GM15510 (cell line): ENCODE results near the gene ATXN7L3.

Experiments
- POLR2A ChIP-seq: IDR thresholded peaks from 3 replicates; pipeline ENCODE4 v1.6.1; 2011; ENCODE audit warnings: borderline replicate concordance; ENCODE audit not compliant: insufficient read length; ENCODE audit errors: extremely low read depth

The ATXN7L3 gene

DNA sequence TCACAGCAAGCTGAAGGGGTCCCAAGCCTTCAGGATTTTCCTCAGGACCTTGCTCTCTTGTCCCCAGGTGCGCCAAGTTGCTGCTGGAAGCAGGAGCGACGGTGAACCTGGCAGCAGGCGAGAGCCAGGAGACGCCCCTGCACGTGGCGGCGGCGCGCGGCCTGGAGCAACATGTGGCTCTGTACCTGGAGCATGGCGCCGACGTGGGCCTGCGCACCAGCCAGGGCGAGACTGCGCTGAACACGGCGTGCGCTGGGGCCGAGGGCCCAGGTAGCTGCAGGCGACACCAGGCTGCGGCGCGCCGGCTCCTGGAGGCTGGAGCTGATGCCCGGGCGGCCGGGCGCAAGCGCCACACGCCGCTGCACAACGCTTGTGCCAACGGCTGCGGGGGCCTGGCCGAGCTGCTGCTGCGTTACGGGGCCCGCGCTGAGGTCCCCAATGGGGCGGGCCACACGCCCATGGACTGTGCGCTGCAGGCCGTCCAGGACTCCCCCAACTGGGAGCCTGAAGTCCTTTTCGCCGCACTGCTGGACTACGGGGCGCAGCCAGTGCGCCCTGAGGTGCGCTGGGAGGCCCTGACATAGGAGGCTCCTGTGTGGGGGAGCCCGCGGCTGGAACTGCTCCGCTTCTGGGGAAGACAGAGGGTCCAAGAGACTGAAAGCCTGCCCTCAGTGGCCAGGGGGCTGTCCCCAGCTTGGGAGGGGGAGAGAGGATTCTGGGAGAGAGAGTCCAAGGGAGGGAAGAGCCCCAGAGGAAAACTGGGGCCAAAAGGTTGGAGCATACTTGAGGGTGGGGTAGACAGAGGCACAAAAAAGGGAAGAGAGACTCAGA is 22.8 kb downstream of the ATXN7L3 start:
- no peak for TF ChIP-seq POLR2A

GRCh38 chr17:44176257-44176656 is 23.4 kb downstream of the ATXN7L3 start:
- TF ChIP-seq POLR2A, result no peak

- TF ChIP-seq POLR2A, result no peak
These were observed 25.3 kb downstream of the ATXN7L3 start for GRCh38 chr17:44174427-44174826.

GRCh38 chr17:44171931-44172455 is 27.7 kb downstream of the ATXN7L3 start:
- TF ChIP-seq POLR2A, result no peak

DNA sequence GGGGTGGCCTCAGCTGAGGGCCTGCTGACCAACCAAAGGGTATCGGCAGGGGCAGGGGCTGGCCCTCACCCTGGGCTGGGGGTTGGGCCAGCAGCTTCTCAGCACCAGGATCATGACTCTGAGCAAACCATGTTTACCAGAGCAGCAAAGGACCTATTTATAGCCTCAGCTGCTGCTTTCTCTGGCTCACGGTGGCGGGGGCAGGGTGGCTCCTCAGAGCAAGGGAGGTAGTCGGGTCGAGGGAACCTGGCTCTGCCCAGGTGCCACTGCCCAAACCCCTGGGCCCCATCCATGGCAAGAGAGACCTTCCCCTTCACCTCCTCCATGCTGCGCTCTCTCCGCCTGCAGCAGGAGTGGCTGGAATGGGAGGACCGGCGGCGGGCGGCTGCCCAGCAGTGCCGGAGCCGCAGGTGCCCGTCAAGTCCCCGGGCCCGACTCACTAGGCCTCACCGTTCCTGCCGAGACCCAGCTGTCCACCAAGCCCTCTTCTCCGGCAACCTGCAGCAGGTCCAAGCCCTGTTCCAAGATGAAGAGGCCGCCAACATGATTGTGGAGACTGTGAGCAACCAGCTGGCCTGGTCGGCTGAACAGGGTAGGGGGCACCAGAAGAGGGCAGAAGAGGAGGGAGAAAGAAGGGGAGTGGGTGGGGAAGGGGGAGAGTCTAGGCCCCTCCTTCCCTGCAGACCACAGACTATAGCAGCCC is 29.0 kb downstream of the ATXN7L3 start, which contains the start of gene ASB16:
Gene ASB16, plus strand, starts transcription at position 206 of the 703 bp plus-strand sequence. Its CDS starts 86 bp downstream, at position 292.
- TF ChIP-seq POLR2A, result no peak

GRCh38 chr17:44170135-44170498 is 29.6 kb downstream of the ATXN7L3 start:
- no peak for TF ChIP-seq POLR2A

- no peak for TF ChIP-seq POLR2A
These were observed 32.4 kb downstream of the ATXN7L3 start for GRCh38 chr17:44167181-44167861.

GRCh38 chr17:44164476-44164875 is 35.2 kb downstream of the ATXN7L3 start:
- no peak for TF ChIP-seq POLR2A

- TF ChIP-seq POLR2A, result no peak
These were observed 40.0 kb downstream of the ATXN7L3 start for GRCh38 chr17:44159519-44160210.

DNA sequence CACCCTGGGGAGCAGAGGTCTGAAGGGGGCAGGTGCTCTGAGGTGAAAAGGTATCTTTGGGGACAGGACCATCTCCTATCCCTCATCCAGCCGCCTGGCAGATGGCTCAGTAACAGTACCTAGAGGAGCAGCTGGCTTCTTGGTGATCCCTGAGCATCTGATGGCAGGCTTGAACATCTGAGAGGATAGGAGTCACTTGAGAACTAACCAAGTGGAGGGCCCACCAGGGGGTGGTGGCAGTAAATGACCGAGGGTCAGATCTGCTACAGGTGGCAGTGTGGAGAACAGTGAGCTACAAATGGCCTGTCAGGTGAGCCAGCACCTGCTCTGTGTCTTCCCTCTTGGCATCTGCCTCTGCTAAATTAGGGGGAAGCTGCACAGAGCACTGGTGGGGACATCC is 44.2 kb downstream of the ATXN7L3 start:
- TF ChIP-seq POLR2A, result no peak

GRCh38 chr17:44152875-44153274 is 46.8 kb downstream of the ATXN7L3 start:
- no peak for TF ChIP-seq POLR2A

GRCh38 chr17:44149750-44150329 is 49.8 kb downstream of the ATXN7L3 start:
- TF ChIP-seq POLR2A, result no peak

- no peak for TF ChIP-seq POLR2A
These were observed 51.9 kb downstream of the ATXN7L3 start for GRCh38 chr17:44147812-44148211.
